Activated gamma-delta T cell (primary cell): ENCODE results near the gene TMEM87B.
"Not testable (repeated sequence)": the region's sequence is repeated elsewhere in the genome, so short reads cannot be mapped to it uniquely, and the experiment has no call there.

Source experiments
- DNase-seq: peaks from one replicate; lab custom pipeline; 2025; lab: John Stamatoyannopoulos, UW

TMEM87B gene

DNA sequence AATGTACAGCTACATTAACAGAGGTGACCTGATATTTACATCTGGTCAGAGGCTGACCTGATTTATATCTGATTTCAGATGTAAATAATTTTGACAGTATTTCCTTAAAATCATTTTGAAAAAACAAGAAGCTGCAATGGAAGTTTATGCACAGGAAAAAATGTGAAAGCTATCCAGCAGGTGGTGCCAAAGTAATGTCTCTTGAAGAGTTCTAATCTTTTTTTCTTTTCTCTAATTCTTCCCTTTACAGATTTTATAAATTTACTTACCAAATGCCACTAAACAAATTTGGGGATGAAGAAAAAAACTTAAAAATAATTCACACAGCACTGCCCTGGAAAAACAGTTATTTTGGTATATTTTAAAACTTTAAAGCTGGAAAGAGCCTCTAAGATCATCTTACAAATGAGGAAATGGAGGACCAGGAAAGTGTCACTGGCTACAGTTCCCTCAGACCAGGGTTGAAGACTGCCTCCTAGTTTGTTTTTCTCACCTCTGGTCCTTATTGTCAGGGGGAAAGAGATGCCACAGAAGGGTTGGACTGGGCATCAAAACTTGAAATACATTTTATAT, 66.7 kb downstream of the TMEM87B start:
- no peak for DNase-seq

GRCh38 chr2:112129060-112129459, 74.0 kb downstream of the TMEM87B start:
- no peak for DNase-seq

DNA sequence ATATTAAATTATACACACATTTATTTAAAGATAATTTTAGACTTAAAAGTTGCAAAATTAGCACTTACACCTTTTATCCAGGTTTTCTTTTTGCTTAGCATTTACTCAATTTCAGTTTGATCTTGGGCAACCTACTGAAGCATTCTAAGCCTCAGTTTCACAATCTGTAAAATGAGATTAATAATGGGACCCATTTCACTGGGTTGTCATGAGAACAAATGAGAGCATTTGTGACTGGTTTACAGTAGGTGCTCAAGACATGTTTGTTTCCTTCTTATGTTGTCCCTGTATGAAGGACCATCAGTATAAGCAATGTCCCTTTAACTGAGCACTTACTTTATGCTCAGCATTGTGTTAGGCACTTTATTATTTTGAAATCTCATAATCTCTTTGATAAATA, 78.3 kb downstream of the TMEM87B start:
- no peak for DNase-seq

DNA sequence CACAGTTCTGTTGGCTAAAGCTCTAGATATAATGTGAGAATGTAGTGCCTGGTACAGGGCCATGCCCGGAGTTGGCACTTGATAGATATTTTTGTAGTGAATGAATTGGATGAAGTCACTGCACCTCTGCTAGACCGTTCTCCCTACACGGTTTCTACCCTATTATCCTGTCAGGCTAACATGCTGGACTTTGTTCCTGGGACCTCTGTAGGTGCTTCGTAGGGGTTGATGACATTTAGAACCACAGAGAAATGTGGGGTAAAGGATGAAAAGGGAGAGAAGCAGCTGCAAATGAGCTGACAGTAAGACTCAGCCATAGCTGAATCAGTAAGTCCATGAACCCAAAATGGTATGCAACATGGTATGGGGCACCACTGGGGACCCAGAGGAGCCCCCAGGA, 79.1 kb downstream of the TMEM87B start:
- no peak for DNase-seq

DNA sequence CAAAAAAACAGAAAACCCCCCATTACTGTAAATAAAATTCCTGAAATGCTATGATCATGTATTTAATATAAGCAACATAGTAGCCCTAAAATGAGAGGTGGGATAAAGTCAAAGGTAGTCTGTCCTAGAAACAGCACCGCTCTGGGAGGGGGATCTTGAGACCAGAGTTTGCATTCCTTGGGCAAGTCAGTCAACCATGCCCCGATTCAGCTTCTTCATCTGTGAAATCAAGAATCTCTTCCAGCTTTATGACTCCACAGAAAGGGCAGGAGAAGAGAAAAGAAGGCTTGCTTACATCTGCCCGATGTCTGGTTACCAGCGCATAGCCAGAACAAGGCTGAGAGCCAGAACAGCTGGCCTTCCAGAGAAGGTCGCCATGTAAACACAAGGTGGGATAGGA, 81.0 kb downstream of the TMEM87B start:
- DNase-seq = no peak

DNA sequence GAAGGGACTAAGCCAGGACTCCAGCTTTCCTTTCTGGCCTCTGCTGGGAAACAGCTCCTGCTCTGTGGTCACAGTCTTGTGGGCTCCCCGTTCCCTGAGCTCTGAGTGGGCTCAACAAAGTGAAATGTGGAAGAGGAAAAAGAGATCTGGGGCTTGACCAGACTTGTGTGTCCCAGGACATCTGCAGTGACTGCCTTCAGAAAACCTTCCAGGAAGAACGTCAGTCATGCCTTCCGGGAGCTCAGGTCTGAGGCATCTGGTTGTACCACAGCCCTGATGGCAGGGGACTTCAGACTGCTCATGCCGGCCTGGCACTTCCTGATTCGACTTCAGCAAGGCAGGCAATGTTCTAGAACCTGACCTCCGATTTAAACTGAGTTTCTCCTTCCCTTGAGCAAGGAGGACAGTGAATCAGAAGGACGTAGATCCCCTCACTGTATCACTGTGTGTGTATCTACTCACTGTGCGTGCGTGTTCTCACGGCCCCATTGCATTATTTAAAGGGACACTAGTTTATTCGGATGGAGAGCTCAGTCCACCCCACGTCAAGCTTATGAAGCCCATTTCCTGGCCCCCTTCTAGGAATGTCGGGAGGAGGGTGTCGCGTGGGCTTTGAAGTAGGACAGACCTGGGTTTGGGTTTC, 82.6 kb downstream of the TMEM87B start:
- DNase-seq = no peak

GRCh38 chr2:112138159-112139032, 83.3 kb downstream of the TMEM87B start, which contains the start of gene FBLN7:
FBLN7 (plus strand) TSS chr2:112138385; CDS start chr2:112138656, 271 bp downstream.
- no peak for DNase-seq

DNA sequence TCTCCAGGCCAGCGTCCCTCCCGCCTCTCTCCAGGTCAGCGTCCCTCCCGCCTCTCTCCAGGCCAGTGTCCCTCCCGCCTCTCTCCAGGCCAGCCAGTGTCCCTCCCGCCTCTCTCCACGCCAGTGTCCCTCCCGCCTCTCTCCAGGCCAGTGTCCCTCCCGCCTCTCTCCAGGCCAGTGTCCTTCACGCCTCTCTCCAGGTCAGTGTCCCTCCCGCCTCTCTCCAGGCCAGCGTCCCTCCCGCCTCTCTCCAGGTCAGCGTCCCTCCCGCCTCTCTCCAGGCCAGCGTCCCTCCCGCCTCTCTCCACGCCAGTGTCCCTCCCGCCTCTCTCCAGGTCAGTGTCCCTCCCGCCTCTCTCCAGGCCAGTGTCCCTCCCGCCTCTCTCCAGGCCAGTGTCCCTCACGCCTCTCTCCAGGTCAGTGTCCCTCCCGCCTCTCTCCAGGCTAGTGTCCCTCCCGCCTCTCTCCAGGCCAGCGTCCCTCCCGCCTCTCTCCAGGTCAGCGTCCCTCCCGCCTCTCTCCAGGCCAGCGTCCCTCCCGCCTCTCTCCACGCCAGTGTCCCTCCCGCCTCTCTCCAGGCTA, 84.1 kb downstream of the TMEM87B start:
- DNase-seq = not testable (repeated sequence)

DNA sequence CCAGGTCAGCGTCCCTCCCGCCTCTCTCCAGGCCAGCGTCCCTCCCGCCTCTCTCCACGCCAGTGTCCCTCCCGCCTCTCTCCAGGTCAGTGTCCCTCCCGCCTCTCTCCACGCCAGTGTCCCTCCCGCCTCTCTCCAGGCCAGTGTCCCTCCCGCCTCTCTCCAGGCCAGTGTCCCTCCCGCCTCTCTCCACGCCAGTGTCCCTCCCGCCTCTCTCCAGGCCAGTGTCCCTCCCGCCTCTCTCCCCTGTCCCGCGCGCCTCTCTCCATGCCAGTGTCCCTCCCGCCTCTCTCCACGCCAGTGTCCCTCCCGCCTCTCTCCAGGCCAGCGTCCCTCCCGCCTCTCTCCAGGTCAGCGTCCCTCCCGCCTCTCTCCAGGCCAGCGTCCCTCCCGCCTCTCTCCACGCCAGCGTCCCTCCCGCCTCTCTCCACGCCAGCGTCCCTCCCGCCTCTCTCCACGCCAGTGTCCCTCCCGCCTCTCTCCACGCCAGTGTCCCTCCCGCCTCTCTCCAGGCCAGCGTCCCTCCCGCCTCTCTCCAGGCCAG, 84.7 kb downstream of the TMEM87B start:
- DNase-seq = not testable (repeated sequence)

DNA sequence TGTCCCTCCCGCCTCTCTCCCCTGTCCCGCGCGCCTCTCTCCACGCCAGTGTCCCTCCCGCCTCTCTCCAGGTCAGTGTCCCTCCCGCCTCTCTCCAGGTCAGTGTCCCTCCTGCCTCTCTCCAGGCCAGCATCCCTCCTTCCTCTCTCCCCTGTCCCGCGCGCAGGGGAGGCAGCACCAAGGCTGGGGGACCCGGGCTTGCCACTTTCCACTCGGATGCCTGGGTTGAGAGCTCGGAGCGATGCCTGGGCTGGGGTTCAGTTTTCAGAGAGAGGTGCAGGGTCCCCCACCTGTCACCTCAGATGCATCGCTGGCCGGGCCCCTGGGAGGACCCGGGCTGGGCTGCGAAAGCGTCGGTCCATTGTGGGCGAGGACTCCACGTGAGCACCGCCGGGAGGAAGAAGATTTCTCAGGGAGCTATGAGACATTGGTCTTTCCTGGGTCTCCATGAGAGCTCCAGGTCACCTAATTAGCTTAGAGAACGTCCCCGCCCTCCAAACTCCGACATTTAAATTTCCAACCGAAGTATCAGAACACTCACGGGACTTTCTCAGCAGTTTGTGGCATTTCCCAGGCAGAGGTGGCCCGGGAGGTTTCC, 85.2 kb downstream of the TMEM87B start:
- DNase-seq = no peak

GRCh38 chr2:112140899-112141625, 86.0 kb downstream of the TMEM87B start:
- no peak for DNase-seq

- DNase-seq = no peak
Observed at GRCh38 chr2:112141626-112142007, 86.5 kb downstream of the TMEM87B start.

- DNase-seq = no peak
Observed at GRCh38 chr2:112142525-112143078, 87.5 kb downstream of the TMEM87B start.

DNA sequence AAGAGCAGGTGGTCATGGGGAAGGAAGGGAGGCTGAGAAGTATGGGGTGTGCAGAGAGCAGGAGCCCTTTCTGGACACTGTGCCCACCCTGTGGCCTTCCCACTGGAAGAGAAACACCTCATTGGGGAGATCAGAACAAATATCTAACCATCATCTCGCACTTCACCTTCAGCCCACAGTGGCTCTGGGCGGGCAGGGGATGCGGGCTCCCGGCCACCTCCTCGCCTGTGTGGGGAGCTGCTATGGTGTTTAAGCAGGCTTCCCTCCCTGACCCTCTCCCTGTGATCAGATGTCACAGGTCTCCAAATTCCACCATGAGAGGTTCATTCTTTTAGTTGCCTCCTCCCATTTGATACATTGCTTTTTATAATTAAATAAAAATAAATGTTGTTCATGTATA, 88.1 kb downstream of the TMEM87B start:
- no peak for DNase-seq

GRCh38 chr2:112144966-112145365, 89.9 kb downstream of the TMEM87B start:
- DNase-seq = no peak

DNA sequence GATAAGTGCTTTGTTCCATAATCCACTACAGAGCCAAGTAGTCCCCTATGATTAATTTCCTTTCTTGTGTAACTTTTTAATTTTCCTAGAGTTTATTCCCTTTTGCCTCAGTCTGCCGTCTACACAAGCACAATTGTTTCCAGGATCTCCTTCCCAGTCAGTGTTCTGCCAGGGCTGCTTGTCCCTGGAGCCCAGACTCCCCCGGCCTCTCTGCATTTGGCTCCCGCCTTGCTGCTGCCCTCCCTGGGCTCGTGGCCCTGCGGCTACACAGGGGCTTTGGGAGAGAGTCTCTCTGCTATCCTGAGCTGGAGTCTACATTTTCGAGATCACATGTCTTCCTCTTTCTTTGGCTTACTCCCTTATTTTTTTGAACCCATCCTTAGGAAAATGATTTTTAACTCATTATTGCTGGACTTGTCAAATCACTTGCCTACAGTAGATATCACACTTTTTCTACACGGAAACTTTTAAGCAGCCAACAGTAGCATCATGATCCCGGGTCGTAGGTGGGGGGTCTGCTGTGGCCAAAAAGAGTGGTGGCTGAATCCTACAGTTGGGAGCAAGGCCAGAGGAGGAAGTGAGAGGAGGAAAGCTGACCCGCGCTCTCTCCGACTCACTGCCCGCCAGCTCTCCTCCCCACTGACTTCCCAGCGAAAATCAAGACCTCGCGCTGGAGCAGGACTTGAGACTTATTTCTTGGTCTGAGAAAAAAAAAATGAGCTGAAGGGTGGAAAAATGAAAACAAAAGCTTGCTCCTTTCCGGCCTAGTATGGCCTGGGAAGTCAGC, 92.5 kb downstream of the TMEM87B start:
- DNase-seq = no peak

- no peak for DNase-seq
Observed at GRCh38 chr2:112148477-112148876, 93.4 kb downstream of the TMEM87B start.

DNA sequence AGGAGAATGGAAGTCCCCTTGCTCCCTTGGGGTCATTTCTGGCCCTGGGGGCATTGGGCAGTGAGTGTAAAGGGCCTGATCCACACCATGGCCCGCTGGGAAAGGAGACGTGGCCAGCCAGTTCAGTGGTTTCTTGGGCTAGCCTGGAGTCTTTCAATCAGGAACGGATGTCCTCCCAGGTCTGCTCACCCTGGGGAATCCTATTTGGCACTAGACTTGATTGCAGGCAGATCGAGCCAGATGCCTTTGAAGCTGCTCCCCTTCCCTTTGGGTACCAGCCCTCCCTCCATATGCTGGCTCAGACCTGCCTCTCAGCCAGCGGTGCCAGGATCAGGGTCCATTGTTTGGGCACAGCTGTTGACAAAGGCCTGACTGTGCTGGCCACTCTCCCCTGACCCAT, 94.1 kb downstream of the TMEM87B start:
- no peak for DNase-seq

GRCh38 chr2:112149866-112150435, 94.9 kb downstream of the TMEM87B start:
- DNase-seq = no peak

GRCh38 chr2:112150447-112150846, 95.4 kb downstream of the TMEM87B start:
- DNase-seq = no peak
